GM21576 (cell line): ENCODE results near the gene SAMD14.

Experiments
- ATAC-seq: cut with Tn5 transposase; IDR thresholded peaks from one replicate; pipeline ENCODE4 v1.9.1; 2021; ENCODE audit warnings: mild to moderate bottlenecking, moderate library complexity; ENCODE audit not compliant: unreplicated experiment

Gene SAMD14

DNA sequence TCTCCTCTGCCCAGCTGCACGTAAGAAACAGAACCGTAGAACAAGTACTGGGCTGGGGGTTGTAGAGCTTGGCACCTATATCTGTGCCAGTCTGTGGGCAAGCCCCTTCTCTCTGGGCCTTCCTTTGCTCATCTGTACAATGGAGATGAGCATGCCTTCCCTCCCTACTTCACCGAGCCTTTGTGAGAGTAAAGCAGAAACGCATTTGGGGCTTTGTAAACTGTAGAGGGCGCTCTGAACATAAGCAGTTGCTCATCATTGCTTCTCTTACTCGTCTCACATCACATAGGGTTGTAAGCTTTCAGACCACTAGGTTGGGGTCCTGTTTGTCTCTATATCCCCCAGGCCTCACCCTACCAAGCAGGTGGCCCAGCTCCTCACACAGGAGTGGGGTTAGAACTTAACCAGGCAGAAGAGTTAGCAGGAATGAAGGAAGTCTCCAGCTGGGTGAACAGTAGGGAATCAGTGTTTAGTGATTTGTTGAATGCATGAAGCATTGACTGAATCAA, 15.1 kb downstream of the SAMD14 start:
- ATAC-seq = no peak

- no peak for ATAC-seq
Measured at GRCh38 chr17:50114401-50114800, 15.6 kb downstream of the SAMD14 start.

GRCh38 chr17:50113624-50114320, 16.2 kb downstream of the SAMD14 start:
- no peak for ATAC-seq

DNA sequence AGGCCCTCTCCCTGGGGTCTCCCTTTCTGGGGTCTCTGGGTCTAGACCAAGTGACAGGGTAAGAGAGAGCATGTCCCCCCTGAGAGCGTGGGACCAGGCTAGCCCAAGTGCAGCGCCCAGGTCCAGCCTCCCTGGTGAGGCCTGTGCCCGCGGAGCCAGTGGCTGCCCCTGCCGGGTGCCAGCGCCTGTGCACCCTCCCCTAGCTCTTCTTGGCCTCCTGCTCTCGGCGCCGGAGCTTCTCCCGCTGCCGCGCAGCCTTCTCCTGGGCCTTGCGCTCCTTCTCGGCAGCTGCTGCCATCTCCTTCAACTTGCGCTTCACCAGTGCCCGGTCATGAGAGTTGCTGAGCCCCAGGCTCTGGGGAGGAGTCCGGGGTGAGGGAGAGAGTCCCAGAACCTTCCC, 17.3 kb downstream of the SAMD14 start:
- ATAC-seq = no peak

DNA sequence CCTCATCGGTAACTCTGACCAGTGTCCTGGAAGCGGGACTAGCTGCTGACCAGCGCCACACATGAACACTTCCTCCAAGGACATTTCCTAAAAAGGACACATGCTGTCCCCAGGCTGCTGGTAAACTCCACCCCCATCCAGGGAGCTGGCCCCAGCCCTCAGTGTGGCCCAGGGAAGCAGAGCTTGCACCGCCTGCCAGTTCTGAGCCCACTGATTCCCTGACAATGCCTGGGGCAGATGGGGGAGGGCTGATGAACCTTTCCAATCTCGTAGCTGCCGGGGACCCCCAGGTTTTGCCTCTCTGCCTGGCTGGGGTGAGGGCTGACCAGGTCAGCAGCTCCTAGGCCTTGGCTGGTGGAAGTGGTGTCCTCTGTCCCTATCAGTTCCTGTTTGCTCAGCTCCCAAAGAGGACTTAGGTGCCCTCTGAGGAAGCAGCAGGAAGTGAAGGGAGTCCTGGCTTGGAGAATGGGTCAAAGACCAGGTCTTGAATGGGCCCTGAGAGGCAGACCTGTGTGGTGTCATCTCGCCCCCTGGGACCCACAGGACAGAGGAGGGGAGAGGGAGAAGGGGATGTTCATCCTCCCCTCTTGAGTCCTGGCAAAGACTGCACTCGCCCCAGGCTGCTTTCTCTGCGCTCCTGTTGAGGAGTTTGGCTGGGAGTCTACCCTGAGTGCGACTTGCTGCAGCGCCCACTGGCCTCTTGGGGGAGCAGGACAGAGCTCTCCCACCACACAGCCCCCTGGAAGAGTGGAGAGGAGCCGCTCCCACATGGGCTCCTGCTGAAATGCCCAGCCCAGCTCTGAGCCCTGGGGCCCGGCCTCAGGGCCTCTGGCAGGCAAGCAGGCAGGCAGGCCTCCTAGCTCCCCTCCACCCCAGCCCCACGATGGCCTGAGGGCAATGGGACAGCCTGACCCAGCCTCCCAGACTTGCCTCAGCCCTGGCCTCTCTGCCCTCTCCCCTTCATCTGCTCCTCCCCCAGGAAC, 18.0 kb downstream of the SAMD14 start:
- no peak for ATAC-seq

DNA sequence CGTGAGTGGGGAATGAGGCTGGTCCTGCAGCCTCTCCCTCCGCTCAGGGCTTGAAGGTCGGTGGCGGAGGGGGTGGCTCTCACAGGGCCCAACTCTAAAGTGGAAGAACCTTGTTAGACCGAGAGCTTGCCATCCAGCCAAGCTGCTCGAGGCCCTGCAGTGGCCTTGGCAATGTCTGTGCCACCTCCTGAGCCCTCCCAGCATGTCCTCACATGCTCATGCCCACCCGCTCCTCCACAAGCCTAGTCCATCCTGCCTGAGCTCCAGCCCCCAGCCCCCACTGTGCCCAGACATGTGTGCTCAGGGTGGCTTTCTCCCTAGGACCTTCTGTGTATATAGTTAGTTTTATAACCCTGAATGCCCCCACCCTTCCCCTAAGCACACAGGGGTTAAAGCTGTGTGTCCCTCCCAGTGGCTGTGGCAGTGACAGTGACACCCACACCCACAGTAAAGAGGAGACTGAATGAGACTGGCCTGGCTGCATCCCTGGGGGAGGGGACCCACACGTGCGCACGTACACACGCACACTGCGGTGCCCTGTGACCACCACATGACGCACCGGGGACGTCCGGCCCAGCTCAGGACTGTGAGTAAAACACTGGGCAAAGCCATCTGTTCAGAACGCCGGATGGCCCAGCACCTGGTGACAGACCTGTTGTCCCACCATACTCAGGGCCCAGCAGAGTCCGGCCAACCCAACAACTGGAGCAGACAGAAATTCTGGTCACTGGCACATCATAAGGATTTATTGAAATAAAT, 19.2 kb downstream of the SAMD14 start:
- no peak for ATAC-seq

DNA sequence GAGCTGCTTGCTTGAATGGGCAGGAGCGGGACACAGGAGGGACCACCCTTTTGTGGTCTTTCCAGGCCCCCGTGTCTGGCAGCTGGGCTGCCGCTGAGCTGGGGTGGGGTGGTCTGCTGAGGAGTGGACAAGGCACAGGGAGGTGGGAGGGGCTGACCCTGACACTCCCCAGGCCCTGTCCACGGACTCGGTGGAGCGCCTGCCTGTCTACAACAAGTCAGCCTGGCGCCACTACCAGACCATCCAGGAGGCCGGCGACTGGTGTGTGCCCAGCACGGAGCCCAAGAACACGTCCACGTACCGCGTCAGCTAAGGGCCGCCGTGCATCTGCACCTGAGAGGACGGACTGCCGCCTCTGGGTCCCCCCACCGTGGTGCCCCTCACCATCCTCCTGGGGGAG, 20.2 kb downstream of the SAMD14 start:
- ATAC-seq = no peak

- ATAC-seq = no peak
Measured at GRCh38 chr17:50109207-50109606, 20.8 kb downstream of the SAMD14 start.

- ATAC-seq = no peak
Measured at GRCh38 chr17:50108556-50108955, 21.4 kb downstream of the SAMD14 start.

DNA sequence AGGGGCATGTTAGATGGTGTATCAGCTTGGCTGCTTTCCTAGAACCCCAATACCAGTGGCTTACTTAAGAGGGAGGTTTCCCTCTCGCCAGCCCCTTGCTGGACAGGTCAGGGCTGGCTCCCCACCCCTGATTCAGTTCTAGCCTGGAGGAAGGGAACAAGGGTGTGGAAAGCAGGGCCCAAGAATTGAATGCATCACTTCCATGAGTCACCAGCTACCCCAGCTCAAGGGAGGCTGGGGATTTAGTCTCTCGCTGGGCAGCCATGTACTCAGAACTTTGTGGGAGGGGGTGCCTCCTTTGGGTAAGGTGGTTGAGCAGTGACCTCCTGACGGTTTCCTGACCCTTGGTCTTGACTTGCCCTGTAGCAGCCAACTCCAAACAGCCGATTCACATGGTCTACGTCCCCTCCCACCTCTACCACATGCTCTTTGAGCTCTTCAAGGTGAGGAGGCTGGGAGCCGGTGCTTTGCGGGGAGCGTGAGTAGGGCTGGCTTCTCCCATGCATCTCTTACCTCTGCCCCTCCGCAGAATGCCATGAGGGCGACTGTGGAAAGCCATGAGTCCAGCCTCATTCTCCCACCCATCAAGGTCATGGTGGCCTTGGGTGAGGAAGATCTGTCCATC, 22.1 kb downstream of the SAMD14 start:
- no peak for ATAC-seq

- no peak for ATAC-seq
Measured at GRCh38 chr17:50106393-50107131, 23.4 kb downstream of the SAMD14 start.

DNA sequence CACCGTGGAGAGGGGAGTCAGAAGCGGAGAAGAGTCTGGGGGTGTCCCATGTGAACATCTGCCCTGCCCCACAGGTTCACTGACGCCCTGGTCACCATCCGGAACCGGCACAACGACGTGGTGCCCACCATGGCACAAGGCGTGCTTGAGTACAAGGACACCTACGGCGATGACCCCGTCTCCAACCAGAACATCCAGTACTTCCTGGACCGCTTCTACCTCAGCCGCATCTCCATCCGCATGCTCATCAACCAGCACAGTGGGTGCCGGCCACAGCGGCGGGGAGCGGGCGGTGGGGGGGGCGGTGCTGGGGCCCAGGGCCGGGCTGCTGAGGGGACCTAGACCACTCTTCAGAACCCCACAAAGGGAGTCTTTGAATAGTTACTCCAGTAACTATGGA, 24.1 kb downstream of the SAMD14 start:
- ATAC-seq = no peak

- no peak for ATAC-seq
Measured at GRCh38 chr17:50103941-50104340, 26.0 kb downstream of the SAMD14 start.

DNA sequence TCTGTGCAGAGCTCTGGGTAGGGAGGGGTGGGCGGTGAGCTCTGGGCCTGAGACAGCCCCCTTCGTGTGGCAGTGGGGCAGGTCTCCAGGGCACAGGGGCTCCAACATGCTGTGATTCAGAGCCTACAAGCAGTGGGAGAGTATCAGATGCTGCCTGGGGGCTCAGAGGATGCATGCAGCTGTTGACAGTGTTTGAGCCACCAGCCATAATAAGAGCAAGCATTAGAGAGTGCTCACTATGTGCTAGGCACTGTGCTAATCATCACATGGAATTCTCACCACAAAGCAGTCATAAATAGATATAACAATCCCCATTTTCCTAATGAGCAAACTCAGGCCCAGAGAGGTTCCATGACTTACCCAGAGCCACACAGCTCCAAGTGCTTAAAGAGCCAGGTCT, 26.7 kb downstream of the SAMD14 start:
- no peak for ATAC-seq

DNA sequence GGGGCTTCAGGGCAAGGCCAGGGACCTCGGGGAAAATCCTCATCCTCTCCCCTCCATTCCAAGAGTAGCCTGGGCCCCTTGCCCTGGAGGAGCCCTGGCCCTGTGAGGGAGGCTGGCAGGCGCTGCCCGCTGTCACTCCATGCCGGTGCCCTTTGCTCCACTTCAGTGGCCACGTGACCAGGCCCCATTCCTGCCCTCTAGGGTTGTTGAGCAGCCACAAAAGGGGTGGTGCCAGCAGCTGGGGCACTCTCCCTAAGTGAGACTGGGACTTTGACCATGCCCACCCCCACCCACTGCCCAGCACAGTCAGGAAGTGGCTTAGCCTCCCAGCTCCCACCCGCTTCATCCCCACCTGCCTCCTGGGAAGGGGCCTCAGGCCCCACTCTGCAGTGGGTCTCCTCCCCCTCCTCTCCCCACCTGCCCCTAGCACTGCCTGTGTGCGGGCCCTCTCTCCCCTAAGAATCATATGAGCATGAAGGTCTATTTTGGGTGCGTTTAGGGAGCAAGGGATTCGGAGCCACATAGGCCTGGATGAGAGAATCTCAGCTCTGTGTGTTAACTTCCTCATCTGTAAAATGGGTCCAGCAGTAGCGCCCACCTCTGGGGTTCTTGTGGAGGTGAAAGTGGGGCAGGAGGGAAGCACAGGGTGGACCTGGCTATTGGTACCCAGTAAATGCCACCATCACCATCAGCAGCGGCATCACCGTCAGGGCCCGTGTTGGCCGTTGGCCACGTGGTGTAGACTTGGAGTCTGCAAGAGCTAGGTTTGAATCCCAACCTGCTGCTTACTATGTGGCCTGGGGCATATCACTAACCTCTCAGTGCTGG, 27.6 kb downstream of the SAMD14 start:
- ATAC-seq = no peak

DNA sequence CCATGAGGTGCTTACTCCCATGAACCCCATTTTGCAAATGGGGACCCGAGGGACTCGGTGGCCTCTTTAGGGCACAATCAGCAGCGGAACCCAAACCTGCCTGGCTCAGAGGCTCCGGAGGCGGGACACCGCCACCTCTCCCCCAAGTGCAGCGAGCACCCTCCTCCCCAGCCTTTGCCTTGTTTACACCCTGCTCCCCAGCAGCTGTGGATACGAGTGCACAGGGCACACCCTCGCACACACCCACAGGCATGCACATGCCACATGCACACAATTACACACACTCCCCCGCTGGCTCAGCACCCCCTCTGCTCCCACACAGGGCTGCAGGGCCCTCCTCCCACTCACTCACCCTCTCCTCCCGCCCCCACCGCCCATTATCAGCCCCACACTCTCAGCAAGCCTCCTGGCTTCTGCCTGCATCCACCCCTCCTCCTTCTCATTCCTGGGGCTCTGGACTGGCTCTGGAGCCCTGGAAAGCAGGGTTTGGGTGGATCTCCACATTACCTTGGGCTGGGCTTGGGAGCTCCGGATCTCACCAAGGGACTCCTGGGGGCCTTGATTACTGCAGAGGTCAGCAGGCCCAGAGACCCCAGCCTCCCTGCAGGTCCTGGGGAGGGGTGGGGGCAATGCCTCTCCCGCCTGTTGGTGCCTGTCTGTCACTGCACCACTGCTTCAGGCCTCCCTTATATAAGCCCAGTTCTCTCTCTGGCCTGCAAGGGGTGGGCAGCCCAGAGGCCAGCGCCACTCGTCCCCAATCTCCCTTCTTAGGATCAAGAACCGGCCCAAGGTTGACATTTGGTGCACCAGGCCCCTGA, 28.4 kb downstream of the SAMD14 start:
- ATAC-seq = no peak

GRCh38 chr17:50100921-50101345, 29.0 kb downstream of the SAMD14 start:
- ATAC-seq = no peak

DNA sequence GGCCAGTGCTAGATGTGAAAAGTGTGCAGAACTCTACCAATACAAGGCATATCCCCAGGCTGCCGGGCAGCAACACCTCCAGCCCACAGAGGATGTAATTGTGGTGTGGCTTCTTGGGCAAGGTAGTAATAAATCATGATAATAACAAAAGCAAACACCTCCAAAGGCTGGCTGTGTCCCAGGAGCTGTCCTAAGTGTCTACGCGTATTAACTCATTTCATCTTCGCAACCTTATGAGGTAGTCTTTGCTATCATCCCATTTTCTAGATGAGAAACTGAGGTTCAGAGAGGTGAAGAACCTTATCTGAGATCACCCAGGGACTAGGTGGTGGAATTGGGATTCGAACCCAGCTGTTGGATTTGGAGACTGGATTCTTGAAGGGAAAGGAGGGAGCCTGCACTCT, 29.5 kb downstream of the SAMD14 start:
- no peak for ATAC-seq
